GM21717 (cell line): Measurements from ENCODE around the gene GLS.

Experiments
- ATAC-seq: cut with Tn5 transposase; IDR thresholded peaks from one replicate; pipeline ENCODE4 v1.9.1; 2021; ENCODE audit warnings: mild to moderate bottlenecking, moderate library complexity; ENCODE audit not compliant: unreplicated experiment

Gene GLS

DNA sequence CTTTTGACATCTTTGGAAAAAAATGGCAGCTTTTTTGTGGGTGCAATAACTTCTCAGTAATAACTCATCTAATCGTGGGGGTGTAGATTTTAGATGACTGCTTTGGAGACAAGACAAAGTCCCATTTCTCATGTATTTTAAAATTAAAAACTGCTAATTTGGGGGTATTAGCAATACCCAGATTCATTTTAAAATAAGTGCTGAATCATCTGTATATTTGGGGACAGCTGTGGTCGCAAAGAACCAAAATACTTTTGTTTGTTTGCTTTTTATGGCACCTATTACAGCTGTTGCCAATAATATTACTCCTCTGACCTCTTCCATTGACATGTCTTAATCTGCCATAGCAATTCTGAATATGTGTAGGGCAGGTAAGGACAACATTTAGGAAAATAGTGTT is 87.9 kb downstream of the GLS start:
- no peak for ATAC-seq

DNA sequence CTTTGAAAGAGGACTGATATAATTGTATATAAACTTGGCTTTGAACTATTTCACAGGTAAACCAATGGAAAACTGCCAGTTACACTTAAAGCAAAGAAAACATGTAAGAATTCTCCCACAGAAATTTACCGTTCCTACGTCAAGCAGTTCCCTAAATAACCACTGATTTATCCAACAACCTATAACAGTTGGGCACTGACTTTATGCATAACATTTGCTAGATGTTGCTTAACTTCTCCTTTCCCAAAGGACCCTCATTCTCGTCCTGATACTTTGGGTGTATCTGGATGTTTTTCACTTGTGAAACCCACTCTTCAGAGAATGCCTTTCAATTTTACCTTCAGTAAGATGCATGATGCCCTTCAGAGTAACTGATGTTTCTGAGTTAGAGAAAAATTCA is 89.5 kb downstream of the GLS start:
- ATAC-seq, result no peak

DNA sequence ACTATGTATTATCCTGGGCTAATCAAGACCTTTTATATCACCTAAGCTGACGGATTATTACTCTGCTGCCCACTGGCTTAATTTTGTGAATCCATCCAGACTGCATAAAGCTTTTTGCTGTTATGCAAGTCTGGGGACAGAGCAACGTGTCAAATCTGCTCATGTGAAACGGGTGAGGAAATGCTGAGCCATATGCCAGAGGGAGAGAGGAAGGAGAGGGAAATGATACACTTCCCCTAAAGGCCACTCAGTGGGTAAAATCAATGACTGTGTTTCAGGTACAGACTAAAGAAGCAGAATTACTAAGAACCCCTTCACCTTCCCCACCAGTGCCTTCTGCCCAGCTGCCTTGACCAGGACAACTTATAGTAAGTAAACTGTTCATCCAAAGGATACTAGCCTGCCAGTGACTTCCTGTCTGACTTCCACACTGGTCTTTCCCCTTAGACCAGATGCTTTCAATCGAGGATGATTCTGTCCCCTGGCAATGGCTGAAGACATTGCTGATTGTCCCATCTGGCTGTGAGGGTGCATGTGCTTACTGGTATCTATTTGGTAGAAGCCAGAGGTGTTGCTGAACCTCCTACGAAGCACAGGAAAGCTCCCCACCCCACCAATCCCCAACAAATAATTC is 90.4 kb downstream of the GLS start:
- ATAC-seq, result no peak

DNA sequence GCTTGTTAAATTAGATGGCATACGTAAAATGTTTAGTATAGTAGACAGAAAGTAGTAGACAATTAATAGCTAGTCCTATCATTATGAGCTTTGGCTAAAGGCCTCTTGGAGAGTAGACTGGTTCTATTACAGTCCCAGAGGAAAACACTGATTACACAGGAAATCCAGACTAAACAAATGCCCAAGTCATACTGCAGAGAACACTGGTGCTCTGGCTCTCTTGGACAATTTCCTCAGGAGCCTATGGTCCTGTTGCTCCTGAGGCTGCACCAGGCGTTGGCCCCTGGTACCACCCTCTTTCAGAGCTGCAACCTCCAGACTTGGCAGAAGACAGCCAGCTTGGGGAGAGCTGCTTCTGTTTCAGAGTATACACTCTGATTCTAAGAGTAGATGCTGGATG is 91.6 kb downstream of the GLS start:
- ATAC-seq, result no peak

DNA sequence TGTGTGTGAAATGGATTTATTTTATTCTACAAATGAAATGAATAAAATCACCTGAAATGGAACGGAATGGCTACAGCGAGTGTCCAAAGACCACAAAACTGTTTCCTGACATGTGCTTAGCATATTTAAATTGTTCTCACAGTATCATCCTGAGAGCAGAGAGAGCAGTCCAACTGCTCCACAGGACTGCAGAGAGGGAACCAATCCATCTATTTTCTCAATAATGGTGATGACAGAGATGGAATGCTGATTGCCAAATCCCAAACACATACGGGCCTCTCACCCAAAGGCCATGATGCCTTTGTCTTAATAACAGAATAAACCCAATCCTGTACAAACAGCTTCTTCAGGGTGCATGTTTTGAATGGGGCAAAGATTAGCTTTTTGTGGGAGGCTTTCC is 92.2 kb downstream of the GLS start:
- ATAC-seq, result no peak

DNA sequence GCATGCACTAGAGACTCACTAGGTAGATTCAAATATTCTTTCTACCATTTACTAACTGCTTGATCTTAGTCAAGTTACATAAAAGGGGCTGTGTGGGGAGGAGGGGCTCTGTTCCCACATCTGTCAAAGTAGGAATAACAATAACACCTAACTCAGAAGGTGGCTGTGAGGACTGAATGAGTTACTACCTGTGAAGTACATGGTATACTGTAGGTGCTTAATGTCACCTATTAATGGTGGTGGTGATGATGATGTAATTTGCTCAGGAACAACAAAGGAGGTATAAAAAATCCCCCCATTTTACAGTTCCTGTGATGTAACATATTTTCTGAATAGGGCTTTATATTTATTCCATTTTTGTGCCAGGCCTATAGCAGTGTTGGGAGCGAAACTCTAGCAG is 92.6 kb downstream of the GLS start:
- ATAC-seq, result no peak

DNA sequence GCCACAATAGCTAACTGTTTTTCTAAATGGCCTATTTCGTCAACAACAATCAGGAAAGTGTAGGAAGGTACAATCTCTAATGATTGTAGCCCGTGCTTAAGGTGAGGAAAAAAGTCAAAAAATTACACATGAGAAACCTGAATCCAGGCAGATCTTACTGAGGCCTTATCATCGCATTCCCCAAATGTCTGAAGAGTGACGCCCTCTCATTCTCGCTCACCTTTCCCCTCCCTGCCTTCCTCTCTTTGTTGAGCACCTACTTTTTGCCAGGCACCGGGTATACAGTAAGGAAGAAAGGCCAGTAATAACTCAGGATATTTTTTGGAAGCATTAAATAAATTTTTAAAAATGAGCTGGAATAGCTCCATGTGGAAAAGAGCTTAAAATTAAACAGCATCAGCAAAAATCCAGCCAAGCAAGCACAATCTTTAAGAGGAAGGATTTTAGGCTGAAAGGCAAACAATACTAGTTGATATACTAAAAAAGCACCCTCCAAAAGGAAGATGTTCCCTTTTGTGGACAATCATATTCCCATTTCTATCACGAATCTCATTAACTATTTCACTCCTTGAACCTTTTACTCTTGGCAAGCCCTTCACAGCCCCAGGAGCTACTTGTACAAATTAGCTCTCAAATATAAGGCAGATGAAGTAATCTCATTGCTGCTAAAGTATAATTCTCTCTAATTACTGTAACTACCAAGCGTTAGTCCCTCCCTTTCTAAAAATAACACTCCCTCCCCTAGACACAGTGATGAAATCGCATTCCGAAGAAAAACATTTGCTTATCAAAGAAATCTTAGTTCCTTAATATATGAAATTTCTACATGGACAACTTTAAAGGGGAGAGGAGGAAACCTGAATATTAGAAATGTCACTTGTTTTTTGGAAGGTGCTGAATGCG is 93.4 kb downstream of the GLS start:
- no peak for ATAC-seq

DNA sequence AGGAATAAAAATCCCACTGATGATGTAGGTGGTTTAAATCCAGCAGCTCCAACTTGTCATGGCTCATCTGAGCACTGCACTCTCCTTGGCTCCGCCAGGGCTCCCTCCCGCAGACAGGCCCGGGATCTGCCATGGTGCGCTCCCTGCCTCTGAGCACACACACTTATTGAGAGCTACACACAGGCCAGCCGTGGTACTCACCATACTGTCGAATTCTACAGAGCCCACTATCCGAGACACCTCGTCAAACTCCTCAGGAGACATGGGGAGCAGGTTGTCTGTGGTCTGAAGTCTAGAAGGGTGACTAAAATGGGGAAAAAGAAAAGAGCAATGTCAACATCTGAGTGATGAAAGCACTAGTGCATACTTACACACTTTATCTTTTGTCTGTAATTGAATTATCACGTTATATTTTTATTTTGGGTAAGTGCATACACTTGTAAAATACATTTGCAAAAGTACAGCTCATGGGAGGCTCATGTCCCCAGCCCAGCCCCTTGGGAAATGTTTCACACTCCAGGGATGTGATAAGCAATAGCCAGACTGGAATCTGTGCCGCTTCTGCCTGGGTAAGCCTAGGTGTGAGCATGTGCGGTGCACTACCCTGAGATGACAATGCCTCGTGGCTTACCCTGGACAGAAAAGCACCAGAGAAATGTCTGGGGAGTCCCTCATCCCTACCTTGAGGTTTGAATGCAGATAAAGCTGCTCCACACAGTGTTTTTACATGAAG is 94.2 kb downstream of the GLS start:
- ATAC-seq, result no peak

DNA sequence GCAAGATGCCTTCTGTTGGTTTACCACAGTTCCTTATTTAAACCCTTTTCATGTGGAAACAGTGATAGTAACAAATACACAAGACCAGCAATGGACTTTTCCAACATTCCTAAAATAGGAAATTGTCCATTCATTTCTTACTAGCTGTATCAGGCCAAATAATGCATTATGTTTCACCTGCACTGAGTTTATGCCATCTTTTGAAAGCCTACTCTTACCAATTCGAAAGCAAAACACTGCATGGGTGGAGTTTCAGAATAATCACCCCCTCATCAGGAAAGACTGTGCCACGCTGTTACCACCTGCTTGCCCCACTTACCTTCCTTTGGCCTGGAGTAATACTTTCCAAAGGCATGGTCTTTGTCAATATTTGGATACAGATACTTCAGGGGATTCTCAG is 95.9 kb downstream of the GLS start:
- ATAC-seq, result no peak

DNA sequence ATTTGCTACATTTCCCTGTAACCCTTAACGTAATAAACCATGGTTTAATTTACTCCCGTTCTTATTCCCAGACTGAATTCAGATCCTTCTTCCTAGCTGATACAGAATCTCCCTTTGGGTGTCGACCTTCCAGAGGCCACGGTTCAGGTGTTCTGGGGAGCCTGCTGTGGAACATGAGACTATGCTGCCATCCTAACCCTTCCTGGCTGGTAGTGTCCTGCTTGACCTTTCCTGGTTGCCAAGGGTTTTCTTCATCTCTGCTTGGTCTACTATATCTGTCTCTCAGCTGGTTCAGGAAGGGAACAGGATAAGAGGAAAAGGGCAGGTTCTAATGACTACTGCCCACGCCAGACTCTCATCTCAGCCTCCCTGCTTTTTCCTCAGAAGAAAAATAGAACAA is 96.9 kb downstream of the GLS start:
- no peak for ATAC-seq

DNA sequence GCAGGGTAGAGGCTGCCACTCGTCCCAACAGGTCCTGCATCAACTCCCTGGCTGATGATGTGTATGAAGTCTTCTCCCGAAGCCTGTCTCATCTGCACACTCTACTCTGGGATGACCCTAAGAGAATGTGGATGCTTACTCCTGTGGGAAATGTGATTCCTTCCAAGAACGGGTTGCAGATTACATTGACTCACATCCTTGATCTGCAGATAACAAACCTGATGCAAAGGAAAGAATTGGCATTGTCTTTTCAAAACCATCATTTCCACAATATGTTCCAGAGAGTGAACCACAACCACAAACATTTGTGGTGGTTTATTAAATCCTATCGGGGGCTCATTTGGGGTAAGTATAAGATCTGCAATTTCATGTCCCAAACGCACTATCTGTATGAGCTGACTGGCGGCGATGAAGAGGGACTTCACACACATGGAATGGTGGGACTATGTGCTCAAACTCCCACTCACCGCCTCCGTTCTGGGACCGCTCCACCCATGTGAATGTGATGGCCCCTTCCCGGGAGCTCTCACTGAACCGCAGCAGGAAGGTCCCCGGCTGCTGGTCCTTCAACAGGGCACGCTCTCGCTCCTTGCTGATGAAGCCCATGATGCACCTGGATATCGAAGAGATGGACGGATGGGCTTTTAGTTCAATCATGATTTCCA is 97.9 kb downstream of the GLS start:
- ATAC-seq, result no peak

DNA sequence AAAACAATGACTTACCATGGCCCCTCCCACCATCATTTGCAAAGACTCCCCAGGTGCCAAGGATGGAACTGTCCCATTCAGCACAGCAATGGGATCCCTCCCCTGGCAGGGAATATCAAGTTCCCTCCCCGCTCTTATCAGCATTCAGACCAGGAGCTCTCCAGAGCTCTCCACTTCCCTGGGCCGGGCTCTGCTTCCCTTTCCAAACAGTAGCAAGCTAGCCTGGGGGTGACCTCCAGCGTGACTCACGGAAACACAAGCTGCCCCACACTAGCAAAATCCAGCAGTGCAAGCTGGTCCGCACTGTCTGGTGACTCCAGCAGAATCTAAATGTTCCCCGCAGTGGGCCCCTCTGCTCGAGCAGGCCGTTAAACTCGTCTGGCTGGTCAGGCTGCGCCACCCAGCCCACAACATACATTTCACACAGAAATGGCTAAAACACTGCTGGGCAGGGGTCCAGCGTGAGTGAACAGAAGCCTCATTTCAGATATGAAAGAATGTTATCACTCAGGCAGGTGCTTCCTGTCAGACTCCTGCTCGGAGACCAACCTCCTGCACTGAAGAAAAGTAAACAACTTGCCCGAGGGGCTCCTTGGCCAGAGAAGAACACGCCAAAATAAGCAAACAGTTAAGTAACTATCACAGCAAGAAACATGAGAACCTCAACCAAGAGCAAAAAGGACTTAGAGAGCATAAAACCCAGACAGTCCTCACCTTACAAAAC is 99.4 kb downstream of the GLS start:
- ATAC-seq, result no peak

DNA sequence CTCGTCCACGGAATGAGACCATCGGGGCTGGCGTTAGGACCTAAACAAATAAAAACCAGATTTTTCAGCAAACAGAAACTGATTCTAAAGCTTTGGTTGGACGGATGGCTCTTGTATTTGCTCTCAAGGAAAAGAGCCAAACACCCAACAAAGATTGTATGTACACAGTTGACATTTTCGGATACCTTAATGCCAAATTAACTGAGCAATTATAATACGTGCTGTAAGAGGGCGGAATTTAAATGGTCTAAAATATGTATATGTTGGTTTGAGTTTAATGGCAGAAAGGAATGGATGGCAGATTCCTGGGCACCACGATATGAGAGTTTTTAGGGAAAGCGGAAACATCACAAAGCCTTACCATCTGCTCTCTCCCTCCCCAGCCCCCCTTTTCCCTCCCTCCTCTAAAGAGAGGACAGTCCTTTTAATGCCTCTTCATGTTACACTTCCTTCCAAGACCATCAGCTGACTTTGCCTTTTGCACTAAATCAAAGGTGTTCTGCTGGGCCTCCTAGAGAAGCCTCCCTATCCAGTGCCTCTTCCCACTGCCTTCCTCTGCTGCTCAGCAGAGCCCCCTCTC is 100.1 kb downstream of the GLS start:
- ATAC-seq, result no peak

DNA sequence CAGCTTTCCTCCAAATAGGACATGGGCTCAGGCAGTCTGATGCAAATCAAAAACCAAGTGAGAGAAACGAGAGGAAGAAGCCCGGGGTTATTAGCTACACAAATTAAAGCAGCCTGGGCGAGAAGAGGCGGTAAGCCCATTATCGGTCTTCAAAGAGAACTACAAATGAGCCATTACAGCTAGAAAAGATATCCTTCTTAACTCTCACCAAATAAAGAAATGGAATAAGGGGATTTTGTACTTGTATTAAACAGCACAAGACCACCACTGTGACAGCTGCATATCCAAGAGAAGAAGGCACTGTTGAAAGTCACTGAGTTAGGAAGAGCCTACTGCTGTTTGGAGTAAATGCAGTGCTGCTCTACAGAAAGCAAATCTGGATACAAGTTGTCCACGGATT is 100.7 kb downstream of the GLS start:
- ATAC-seq, result no peak

DNA sequence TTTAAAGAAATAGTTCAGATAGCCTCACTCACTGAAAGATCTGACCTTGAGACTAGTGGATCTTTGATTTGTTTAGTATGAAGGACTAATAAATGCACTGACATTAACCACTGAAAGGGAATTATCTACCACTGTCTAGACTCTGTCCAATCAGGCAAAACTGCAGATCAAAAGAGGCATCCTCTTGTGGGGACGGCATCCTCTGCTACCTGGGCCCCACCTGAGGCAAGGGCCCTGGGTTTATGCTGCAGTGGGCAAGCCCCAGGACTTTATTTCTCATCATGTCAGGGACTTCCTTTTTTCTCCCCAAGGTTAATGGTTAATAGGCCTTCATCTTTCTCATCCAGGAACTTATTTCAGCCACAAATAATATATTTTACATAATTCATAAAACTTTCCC is 101.1 kb downstream of the GLS start:
- no peak for ATAC-seq

DNA sequence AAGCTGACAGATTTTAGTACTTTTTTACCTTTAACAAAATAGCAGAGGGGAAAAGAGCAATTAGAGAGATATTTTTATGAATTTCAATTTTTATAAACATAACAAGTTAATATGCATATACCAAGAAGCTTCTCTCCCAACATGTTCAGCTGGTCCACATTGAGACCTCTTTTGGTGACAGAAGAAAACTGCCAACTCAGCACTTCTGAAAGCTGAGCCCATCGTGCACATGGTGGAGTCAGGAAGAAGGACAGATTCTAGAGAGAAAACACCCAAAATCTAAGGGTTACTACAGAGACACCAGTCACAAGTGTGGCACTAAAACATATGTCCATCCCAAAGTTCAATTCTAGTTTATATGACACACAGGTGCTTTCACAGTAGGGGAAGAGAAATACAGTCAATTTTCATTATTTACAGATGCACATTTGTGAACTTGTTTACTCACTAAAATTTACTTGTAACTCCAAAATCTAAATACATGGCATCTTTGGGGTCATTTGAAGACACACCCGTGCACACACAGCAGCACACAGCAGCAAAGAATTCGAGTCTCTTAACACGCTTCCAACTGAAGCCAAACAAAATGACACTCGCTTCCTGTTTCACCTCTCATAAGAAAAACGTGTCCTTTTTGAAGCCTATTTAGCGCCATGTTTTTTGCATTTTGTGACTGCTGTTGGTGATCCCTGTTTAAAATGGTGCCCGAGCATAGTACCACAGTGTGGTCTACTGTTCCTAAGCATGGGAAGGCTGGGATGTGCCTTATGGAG is 101.8 kb downstream of the GLS start:
- no peak for ATAC-seq

DNA sequence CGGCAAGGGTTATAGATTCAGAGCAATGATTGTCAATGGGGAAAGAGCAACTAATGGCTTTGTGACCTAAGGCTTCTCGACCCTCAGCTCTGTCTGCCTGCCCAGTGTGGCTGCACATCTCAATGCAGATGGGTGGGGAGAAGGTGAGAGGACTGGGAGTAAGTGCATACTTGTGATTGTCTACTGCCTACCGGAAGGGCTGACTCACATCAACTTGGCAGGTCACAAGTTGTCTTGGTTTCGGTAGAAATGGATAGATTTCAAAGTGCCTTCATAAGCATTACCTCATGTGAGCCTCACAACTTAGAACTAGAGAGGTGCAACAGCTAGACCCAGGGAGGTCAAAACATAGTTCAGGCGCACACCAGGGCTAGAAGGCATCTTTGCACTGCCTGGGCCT is 104.0 kb downstream of the GLS start:
- ATAC-seq, result no peak

DNA sequence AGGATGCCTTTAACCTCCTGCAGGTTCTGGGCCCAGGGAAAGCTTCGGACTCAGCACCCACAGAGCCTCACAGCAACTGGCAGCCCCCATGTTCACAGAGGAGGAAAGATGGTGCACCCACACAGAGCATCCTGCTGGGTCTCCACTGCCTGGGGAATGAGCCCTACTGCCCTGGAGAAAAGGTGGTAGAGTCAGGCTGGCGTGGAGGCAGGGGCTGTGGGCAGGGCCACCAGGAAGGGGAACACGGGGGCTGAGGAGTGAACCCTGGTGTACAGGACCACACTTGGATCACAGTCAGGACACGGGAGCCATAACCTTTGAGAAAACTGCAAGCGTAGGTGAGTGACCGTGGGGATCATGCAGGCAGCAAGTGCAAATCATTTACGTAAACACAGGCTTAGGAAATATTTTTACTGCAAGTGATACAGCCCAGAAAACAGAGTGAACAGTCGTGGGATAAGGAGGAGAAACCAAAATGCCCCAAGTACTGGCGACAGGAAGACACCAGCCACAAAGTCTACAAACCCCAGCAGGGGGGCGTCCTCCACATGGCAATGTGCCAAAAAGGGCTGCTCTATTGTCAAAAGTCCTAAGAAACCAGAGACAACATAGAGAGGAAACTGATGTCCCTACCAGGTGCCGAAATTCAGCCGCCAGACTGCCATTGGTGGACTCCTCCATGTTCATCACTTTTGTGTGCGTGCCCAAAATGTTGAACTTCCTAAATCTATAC is 105.8 kb downstream of the GLS start:
- no peak for ATAC-seq

DNA sequence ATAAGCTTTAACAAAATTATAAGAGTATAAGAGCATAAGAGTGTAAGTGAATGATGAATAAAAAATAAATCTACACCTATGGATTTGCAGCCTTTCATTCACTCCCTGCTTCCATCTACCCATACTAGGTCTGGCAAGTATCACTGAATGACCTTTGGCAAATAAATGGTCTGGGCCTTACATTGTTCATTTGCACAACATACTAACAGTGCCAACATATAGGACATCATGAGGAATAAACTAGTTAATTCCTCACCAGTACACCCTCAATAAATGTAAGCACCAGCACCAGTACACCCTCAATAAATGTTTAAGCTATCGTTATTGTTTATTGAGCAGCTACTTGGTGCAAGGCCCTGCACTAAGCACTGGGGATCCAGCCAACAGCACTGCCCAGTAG is 106.5 kb downstream of the GLS start:
- no peak for ATAC-seq
